NT2/D1 (cell line): ENCODE measurements around the gene SDCBP2.

ENCODE experiments used
- DNase-seq: peaks from one replicate; pipeline ENCODE4 v3.0.0-alpha.2; 2011; ENCODE audit warnings: low read depth, low spot score
- H3K27me3 ChIP-seq: 2 replicates; pipeline ENCODE4 v1.6.0; 2011; ENCODE audit warnings: mild to moderate bottlenecking; ENCODE audit not compliant: insufficient read length, insufficient read depth
- H3K36me3 ChIP-seq: 2 replicates; pipeline ENCODE4 v1.6.1; 2011; ENCODE audit warnings: mild to moderate bottlenecking, low read length, mixed read lengths; ENCODE audit not compliant: insufficient read depth, insufficient read length
- H3K4me1 ChIP-seq: 2 replicates; pipeline ENCODE4 v1.5.1; 2011; ENCODE audit not compliant: insufficient read depth, insufficient read length
- H3K4me3 ChIP-seq: 2 replicates; pipeline ENCODE4 v1.5.1; 2011; ENCODE audit warnings: low read depth; ENCODE audit not compliant: insufficient read length
- H3K9ac ChIP-seq: 2 replicates; pipeline ENCODE4 v1.6.0; 2011; ENCODE audit warnings: low read depth; ENCODE audit not compliant: insufficient read length
- H3K9me3 ChIP-seq: 2 replicates; pipeline ENCODE4 v1.5.1; 2011; ENCODE audit warnings: mild to moderate bottlenecking, low read length; ENCODE audit not compliant: insufficient read depth
- SUZ12 ChIP-seq: IDR thresholded peaks from 2 replicates; pipeline ENCODE4 v1.6.1; 2011; ENCODE audit not compliant: insufficient read length, insufficient read depth; ENCODE audit errors: extremely low read depth
- YY1 ChIP-seq: IDR thresholded peaks from 2 replicates; pipeline ENCODE4 v1.6.1; 2011; ENCODE audit not compliant: insufficient read length, insufficient read depth
- ZNF274 ChIP-seq: IDR thresholded peaks from 2 replicates; pipeline ENCODE4 v1.6.1; 2011; ENCODE audit warnings: mild to moderate bottlenecking, low read depth, low read length

Gene SDCBP2

GRCh38 chr20:1269850-1270249, 59.1 kb downstream of the SDCBP2 start:
- H3K4me1 ChIP-seq = peaks cover 3% of the 10 kb centered on the region
- H3K36me3 ChIP-seq = peaks cover 6% of the 10 kb centered on the region
- no peak overlapping the region for H3K9ac ChIP-seq
- H3K4me3 ChIP-seq = no peak overlapping the region
- H3K27me3 ChIP-seq = no peaks in the 10 kb centered on the region
- no peak for TF ChIP-seq YY1
- TF ChIP-seq ZNF274 = no peak
- no peak for TF ChIP-seq SUZ12
- DNase-seq = no peak
- no peaks in the 10 kb centered on the region for H3K9me3 ChIP-seq

DNA sequence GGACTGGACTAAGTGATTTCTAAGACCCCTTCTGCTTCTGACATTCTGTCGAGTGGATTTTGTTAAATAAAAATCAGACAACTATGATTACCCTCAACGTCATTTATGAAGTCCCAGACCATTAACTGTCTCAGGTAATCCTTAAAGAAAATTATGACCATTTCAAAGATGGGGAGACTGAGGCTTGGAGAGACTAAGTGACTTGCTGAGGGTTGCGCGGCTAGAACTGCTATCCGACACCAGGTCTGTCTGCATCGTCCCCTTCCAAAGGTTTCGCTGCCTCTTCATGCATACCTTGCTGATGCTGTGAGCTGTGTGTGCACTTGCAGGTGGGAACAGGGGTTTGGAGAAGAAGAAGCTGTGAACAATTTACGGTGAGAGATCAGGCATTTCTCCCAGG, 59.7 kb downstream of the SDCBP2 start:
- peaks cover 3% of the 10 kb centered on the region for H3K4me1 ChIP-seq
- no peaks in the 10 kb centered on the region for H3K27me3 ChIP-seq
- TF ChIP-seq YY1 = no peak
- TF ChIP-seq SUZ12 = no peak
- no peak for TF ChIP-seq ZNF274
- no peaks in the 10 kb centered on the region for H3K9me3 ChIP-seq
- H3K36me3 ChIP-seq = peaks cover 6% of the 10 kb centered on the region
- DNase-seq = no peak
- H3K9ac ChIP-seq = no peak overlapping the region
- no peak overlapping the region for H3K4me3 ChIP-seq

DNA sequence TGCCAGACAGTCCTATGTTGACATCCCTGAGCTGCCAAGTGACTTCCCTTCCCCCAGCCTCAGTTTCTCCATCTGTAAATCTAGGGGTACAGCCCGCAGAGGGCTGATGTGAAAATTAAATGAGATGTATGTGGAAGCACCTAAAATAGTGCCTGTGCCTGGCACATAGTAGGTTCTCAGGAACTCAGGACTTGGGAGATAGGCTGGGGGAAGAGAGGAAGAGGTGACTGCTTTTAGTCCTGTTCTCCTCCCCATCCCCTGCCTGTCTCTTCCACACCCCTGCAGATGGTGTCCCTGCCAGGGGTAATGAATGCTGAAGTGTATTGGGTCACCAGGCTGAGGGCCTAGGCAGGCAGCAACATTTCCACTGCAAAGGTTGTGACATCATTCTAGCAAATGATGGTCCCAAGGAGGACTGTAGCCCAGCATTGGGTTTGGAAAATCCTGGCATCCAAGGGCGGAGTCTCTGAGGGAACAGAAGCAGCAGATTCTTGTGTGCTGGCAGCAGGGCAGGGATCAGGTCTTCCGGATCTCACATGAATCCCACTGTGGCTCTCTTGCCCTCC, 61.0 kb downstream of the SDCBP2 start:
- no peak for DNase-seq
- Histone ChIP-seq H3K27me3 (no peaks in the 10 kb centered on the region), H3K36me3 (peaks cover 6% of the 10 kb centered on the region), H3K9me3 (no peaks in the 10 kb centered on the region), H3K9ac (no peak overlapping the region), H3K4me3 (no peak overlapping the region), H3K4me1 (peaks cover 3% of the 10 kb centered on the region)
- TF ChIP-seq ZNF274 = no peak
- TF ChIP-seq SUZ12 = no peak
- no peak for TF ChIP-seq YY1

DNA sequence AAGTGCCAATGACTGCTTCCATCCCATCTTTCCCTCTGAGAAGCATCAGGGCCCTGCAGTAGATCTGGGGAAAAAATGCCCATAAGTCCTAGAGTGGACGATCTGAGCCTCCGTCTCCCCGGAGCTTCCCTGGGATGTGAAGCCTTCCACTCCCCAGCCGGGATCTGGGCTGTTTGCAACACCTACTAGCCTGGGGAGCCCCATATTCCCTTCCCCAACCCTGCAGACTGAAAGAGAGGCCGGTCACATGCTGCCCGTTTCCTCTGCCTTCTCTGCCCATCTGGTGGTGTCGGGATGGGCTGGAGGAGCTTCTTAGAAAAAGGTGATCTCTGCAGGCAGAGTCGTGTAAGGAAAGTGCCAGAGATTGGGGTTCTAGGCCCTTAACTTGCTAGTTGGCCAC, 61.8 kb downstream of the SDCBP2 start:
- peaks cover 3% of the 10 kb centered on the region for H3K4me1 ChIP-seq
- TF ChIP-seq YY1 = no peak
- no peak for TF ChIP-seq SUZ12
- TF ChIP-seq ZNF274 = no peak
- no peak for DNase-seq
- H3K9ac ChIP-seq = peak overlapping the region; percentile 27
- 0 out of 2 replicates have a peak, but pooled peaks cover 3% of the 10 kb centered on the region for H3K9me3 ChIP-seq
- peak overlapping the region; percentile 62 for H3K4me3 ChIP-seq
- H3K27me3 ChIP-seq = no peaks in the 10 kb centered on the region
- peaks cover 6% of the 10 kb centered on the region for H3K36me3 ChIP-seq

DNA sequence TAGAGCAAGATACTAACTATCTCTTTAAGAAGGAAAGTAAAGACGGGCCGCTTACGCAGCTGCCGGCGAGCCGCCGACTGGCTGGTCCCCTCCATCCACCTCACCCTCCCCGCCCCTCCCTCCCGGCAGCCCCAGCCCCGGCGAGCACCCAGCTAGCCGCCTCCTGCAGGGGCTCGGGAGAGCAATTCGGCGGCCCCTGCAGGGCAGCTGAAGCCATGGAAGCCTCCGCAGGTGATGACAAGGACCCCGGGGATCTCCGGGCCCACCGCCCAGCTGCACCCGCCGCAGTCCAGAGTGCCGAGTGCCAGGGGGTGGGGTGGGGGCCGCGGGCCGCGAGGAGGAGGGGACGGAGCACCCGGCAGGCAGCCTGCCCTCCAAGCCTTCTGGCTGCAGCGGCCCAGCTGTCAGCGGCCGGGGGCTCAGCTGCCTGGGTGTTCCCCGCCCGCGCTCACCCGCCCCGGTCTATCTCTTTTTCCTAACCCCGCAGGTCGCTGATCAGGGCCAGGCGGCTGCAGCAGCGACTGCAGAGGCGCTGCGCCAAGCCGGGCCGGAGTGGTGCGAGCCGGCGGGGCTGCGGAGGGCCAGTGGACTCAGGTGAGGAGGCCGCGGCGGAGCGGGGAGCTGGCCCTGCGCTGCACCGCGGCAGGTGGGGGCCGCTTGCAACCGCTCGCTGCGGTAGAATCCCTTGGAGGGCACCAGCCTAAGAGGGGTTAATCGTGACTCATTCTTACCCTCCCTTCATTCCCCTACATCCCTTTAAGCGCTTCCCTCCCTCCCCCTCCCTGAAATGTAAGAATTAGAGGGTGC, 62.6 kb downstream of the SDCBP2 start, which contains the start of gene SNPH:
SNPH (plus strand) TSS at position 128 of the 807 bp plus-strand sequence. CDS start 29,946 bp downstream, outside the sequence.
- Histone ChIP-seq H3K4me3 (peak within 1 kb of the TSS; percentile 62), H3K4me1 (peaks cover 3% of the 10 kb centered on the region), H3K36me3 (peaks cover 6% of the 10 kb centered on the region), H3K9ac (peak within 1 kb of the TSS; percentile 76), H3K9me3 (0 out of 2 replicates have a peak, but pooled peaks cover 5% of the 10 kb centered on the region), H3K27me3 (no peaks in the 10 kb centered on the region)
- TF ChIP-seq SUZ12 (no peak), ZNF274 (no peak), YY1 (no peak)
- DNase-seq = peak; percentile 47

DNA sequence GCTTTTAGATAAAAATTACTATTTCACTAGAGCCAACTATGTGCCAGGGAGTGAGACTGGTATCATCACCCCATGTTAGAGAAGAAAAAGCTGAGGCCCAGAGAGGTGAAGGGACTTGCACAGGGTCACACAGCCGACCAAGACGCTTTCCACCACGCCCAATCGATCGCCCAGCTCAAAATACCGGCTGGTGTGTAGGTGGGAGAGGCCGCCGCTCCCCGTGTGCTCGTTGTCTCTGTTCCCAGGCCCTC, 63.1 kb downstream of the SDCBP2 start:
- DNase-seq = no peak
- H3K9me3 ChIP-seq = 0 out of 2 replicates have a peak, but pooled peaks cover 5% of the 10 kb centered on the region
- H3K4me1 ChIP-seq = peaks cover 3% of the 10 kb centered on the region
- peaks cover 3% of the 10 kb centered on the region for H3K36me3 ChIP-seq
- H3K27me3 ChIP-seq = peaks cover 2% of the 10 kb centered on the region
- TF ChIP-seq SUZ12 (no peak), YY1 (no peak), ZNF274 (no peak)
- peak overlapping the region; percentile 8 for H3K9ac ChIP-seq
- H3K4me3 ChIP-seq = peak overlapping the region; percentile 62

DNA sequence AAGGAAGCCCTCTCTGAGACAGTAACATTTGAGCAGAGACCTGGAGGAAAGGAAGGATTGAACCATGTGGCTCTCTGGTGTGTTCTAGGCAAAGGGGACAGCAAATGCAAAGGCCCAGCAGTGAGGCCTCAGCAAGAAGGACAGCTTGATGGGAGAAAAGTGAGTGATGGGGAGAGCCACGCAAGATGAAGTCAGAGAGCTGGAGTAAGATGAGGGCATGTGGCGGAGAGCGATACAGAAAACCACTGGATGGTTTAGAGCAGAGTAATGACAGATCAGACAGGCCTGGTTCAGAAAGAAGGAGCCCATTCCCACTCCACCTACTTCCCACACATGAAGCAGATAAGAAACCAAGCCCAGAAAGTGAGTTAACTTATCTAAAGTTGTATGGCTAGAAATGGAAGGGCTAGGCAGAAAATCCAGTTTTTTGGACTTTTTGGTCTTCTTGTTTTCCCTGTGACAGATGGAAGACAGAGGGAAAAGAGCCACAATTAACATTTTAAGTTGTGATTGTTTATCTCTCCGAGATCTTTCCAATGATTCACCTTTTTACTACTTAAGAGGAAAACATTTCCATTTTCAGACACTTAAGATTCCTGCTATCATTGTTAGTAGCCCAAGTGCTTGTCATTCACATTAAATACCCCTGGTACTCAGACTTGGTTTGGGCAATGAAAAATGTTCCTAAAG, 63.6 kb downstream of the SDCBP2 start:
- Histone ChIP-seq H3K9ac (no peak overlapping the region), H3K9me3 (0 out of 2 replicates have a peak, but pooled peaks cover 5% of the 10 kb centered on the region), H3K4me1 (peaks cover 3% of the 10 kb centered on the region), H3K36me3 (peaks cover 2% of the 10 kb centered on the region), H3K27me3 (peaks cover 6% of the 10 kb centered on the region), H3K4me3 (peak overlapping the region; percentile 62)
- no peak for TF ChIP-seq YY1
- no peak for TF ChIP-seq ZNF274
- no peak for TF ChIP-seq SUZ12
- DNase-seq = no peak
